Activated CD4-positive, alpha-beta T cell treated with anti-CD3 and anti-CD28 coated beads, Interleukin-2, Interleukin-4, amounts not matched to agents 100 ng/mL and 50 ng/mL, durations not matched to agents 16 hours and 8 hours (primary cell): Measurements from ENCODE around the gene WNT7A.
"Not testable (repeated sequence)": the region's sequence is repeated elsewhere in the genome, so short reads cannot be mapped to it uniquely, and the experiment has no call there.

Experiments
- DNase-seq: peaks from one replicate; pipeline ENCODE4 v3.0.0-alpha.2; 2020; ENCODE audit warnings: low spot score

WNT7A gene

DNA sequence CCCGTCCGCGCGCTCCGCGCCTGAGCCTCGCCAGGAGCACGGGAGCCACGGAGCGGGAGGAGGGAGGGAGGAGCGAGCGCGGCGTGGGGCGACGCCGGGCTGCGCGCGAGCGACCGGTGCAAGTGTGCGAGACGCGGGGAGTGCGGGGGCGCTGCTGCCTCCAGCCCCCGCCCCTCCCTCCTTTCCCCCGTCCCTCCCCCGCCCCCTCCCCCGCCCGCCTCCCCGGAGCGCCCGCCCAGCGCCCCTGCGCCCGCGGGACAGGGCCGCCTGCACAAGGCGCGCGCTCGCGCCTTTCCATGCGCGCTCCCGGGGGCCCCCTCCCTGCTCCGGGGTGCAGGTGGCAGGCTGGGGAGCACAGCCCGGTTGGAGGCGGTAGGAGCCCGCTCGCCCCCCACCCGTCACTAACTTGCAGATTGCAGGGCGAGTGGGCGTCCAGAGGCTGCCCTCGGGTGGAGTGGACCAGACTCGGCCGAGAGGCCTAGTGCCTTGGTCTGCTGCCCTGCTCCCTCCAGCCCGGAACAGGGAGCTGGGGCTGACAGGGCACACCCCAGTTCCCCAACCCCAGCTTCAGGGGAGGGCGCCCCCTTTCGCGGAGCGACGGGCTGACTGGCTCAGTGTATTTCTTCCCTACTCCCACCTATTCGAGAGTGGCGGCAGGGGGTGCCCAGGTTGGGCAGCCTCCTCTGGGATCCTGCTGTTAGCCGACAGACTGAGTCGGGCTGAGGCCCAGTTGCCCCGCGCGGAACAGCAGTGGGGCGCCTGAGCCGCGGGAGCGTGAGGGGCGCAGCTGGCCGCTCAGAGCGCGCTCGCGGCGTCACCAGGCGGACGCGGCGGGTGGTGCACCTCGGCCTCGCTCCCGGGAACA, at the start of gene WNT7A:
WNT7A (minus strand) TSS at position 126 of the 865 bp plus-strand sequence. CDS start 255 bp downstream, outside the sequence.
- DNase-seq: peak; percentile 24

DNA sequence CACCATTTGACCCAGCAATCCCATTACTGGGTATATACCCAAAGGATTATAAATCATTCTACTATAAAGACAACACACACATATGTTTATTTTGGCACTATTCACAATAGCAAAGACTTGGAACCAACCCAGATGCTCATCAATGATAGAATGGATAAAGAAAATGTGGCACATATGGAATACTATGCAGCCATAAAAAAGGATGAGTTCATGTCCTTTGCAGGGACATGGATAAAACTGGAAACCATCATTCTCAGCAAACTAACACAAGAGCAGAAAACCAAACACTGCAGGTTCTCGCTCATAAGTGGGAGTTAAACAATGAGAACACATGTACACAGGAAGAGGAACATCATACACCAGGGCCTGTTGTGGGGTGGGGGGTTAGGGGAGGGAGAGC, 48.9 kb upstream of the WNT7A start:
- not testable (repeated sequence) for DNase-seq

- DNase-seq: no peak
Observed at GRCh38 chr3:13927295-13927694, 47.4 kb upstream of the WNT7A start.

- no peak for DNase-seq
Observed at GRCh38 chr3:13916375-13916774, 36.5 kb upstream of the WNT7A start.

GRCh38 chr3:13902648-13903238, 22.9 kb upstream of the WNT7A start:
- no peak for DNase-seq

DNA sequence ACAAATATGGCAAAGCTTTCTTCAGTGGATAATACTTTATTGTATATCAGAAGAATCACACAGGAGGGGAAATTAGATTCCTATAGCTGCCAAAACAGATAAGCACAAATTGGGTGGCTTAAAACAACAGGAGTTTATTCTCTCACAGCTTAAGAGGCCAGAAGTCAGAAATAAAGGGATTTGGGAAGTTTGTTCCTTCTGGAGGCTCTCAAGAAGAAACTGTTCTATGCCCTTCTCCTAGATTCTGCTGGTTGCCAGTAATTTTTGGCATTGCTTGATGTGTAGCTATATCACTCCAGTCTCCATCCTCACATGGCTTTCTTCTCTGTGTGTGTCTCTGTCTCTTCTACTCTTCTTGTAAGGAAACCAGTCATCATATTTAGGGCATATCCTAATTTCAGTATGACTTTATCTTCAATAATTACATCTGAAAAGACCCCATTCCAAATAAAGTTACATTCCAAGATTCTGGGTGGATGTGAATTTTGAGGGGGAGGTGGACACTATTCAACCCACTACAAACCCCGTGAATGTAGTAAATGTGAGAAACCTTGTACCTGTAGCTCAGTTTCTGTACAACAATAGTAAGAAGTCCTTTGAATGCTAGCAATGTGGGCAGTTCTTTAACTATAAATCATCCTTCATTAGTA, 22.2 kb upstream of the WNT7A start:
- no peak for DNase-seq

DNA sequence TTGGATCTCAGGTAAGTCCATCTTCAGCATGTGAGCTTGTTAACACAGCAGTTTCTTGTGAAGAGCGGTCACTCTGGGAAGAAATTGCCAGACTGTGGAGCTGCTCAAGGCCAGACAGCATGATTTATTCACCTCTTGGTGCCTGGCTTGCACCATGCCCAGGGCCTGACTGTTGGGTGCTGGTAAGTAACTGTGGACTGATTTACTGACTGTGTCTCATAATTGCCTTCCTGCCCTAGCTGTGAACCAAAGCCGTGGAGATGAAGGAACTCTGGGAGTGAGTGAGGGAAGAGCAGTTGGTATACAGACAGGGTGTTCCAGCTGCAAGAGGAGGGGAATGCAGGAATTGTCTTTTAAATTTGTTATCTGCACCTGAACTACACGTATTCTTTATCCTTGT, 18.5 kb upstream of the WNT7A start:
- DNase-seq: no peak

DNA sequence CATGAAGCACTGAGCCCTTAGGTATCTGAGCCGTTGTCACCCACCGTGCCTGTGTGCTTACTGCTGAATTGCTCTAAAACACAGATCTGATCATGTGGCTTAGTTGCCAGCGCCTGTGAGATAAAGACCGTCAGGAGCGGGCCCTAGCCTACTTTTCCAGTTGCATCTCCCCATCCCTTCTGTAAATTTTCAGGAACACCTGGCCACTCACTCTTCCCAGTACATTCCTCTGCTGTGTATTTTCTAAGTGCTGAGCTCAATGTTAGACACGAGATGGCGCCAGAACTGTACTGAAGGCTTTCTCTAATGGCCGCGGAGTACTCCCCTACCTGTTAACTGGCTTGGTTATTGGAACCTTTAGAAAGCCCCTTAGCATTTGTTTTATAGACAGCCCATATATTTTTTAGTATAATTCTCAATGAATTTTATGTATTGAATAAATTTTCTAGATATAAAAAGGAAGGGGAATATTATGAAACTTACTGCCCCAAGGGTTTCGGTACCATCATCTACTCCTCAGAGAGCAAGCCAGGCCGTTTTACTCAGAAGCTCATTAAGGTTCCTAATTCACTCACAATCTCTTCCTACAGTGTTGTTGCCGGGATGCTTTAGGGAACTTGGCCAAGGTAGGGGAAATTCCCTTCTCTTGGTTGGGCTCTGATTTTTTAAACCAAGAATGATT, 16.7 kb upstream of the WNT7A start:
- DNase-seq: peak; percentile 58

- DNase-seq: peak; percentile 95
Observed at GRCh38 chr3:13895155-13896105, 15.6 kb upstream of the WNT7A start.

DNA sequence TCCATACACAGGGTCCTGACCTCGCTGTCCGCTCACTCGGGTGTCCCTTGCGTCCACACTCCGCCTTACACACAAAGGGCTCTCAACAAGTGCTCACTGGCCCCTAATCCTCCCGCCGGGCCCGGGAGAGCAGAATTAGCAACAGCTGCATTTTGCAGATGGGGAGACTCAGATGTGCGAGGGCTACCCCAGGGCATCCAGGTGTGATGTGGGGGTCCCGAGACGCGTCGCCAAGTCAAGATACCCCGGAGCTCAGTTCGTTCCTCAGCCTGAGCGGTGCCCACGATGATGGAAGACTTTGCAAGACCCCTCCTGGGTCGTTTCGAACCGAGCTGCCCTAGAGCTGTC, 14.9 kb upstream of the WNT7A start:
- DNase-seq: no peak

- no peak for DNase-seq
Observed at GRCh38 chr3:13894096-13894806, 14.4 kb upstream of the WNT7A start.

DNA sequence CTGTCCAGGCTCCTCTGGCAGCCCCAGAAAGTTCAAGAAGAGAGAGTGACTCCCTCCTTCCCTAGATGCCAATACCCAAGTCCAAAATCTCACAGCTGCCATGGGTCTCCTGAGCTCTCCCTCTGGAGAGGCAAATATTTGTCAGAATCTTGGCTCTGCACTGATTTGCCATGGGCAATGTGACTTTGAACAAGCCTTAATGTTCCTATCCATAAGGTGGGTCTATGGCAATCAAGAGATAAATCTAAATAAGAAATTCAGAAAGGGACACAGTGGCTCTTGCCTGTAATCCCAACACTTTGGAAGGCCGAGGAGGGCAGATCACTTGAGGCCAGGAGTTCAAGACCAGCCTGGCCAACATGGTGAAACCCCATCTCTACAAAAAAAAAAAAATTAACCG, 12.4 kb upstream of the WNT7A start:
- DNase-seq: no peak

DNA sequence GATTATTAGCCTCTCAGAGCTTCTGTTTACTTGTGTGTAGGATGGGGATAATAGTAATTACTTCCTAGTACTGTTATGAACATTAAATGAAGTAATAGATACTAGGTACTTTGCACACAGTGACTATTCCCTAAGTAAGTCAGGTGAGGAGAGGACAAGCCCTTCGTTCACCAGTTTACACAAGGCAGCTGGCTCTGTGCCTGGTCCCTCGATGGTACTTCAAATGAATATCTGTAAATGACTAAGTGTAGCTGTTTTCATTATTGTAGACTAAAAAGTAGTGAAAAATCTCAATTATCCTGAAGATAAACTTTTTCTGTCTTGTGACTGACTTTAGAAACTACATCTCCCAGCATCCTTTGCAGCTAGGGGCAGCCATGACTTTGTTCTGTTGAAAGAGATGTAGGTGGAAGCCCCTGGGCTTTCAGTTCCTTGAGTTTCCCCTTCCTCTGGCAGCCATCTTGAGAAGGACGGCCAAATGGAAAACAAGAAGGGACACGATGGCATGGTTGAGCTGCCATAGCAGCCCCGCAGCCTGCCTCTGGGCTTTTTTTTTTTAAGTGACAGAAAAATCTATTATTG, 11.7 kb upstream of the WNT7A start:
- DNase-seq: peak; percentile 11

GRCh38 chr3:13891017-13891392, 11.1 kb upstream of the WNT7A start:
- DNase-seq: no peak

DNA sequence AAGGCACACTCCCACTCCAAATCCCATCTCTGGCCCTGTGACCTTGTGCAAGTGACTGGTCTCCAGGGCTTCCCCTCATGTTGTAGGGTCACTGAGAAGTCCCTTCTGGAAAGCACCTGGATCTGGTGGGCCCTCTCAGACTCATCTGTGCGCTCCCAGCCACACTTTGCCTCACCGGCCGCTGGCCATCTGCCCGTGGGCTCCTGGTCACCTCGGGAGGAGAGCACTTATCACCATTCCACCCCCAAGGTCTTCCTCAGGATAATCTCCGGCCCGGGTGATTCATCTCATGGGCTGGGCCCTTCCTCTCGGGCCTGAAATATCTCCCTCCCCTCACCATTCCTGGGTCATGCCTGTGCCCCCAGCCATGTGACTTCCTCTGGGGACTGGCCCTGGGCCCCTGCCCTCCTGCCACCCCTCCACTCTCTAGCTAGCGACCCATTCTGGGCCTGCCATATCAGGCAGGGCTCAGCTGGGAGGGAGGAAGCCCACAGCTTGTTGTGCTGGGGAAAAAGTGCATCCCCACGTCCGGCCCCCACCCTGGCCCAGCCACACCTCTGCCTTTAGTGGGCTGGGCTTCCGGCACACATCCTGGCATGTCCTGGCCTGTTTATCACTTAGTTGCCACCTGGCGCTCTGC, 10.6 kb upstream of the WNT7A start:
- no peak for DNase-seq

DNA sequence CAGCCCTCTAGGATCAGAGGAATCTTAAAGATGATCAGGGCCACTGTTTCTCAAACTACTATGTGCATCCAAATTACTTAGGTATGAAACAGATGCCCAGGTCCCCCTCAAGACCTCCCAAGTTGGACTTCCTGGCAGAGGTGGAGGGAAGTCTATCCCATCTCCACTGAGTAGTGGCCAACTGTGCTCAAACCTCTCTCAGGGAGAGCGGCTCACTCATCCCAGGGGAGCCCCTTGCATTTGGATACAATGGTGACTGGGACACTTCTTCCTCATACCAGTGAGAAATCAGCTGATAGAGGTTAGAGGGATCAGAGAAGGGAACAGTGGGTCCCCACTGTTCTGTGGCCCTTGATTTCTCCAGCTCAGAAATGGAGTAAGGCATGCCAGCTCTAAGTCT, 8.7 kb upstream of the WNT7A start:
- DNase-seq: no peak

DNA sequence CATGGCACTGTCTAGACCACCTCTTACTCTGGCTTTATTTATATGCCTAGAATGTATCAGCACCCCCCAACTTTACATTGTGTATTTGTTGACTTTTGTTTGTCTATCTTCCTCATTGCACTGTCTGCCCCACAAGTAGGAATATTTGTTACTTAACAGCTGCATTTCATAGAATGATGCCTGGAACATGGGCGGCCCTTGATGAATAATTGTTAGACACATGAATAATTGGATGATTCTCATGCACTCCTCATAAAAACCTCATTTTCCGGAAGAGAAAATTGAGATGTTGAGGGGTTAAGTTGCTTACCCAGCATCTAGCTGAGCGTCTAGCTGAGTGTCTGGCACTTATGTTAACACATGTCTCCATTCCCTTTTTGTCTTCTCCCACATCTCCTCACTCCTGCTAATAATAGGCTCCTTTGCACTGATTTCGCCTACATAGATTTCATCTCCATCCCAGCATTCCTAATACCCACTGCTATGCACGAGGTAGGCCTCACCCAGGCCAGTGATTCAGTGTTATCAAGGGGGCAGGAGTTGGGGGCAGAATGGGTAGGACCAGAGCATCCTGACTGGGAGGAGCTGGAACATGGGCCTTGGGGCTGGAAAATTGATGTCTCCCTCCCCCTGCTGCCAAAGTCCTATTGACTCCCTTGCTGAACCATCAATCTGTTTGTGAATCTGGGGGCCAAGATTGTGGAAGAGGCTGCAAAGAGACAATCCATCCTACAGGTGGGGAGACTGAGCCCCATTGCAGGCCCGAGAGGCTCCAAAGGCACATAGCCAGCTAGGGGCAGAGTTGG, 7.8 kb upstream of the WNT7A start:
- no peak for DNase-seq

DNA sequence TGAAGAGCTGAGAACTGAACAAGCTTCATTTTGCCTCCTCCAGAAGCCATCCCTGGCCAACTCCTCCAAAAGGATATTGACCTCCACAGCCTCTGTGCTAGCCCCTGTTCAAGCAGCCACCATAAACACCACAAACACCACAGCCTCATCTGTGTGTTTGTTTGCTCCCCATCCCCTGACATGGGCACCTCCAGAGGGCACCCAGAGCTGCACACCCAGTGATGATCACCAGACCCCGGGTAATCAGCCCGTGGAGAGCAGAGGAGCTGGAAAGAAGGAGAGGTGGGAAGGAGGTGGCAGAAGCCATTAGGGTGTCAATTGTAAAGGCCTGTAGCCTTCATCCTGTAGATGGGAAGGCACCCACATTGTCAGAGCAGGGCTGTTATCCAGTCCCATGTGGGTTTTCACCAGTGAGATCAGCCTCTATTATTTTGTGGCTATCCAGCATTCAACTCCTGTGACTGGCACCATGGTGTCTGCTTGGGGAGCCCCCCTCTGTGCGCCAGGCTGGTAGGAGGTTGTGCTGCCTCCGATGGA, 6.8 kb upstream of the WNT7A start:
- no peak for DNase-seq

DNA sequence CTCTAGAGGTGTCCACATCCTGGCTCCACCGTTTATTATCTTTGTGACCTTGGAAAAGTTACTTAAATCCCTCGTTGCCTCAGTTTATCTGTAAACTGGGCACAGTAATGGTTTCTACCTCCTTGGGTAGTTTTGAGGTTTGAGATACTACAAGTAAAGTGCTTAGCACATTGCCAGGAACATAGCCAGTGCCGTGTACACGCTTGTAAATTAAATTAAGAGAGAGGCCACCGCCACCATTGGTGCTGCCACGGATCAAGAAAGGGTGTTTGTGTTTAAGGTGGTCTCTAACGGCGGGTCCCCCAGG, 5.8 kb upstream of the WNT7A start:
- no peak for DNase-seq
